Measurements from ENCODE around the gene NOL12. TPM values are rescaled to one million over a fixed set of nuclear protein-coding genes. Genes with fewer than 3 reads are reported as not detected.
"Not testable (repeated sequence)": the region's sequence is repeated elsewhere in the genome, so short reads cannot be mapped to it uniquely, and the experiment has no call there.

NOL12 gene
- total and polyA plus RNA-seq, 2 experiments from 2014 or later = 34.2 to 38.3 TPM

DNA sequence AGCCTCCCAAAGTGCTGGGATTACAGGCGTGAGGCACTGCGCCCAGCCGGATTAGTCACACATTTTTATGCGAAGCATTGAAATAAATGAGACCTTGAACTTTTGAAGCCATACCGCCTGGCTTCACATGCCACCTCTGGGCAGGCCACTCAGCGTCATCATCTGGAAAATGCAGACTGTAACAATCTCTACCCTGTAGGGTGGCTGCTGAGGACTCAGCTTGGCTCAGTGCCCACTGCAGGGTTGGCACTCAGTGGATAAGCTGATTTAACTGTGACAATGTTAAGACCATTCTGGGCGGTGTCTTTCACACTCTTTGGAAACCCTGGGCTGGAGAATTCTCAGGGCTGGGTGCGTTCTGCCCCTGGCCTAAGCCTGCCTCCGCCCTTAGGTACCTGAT lies 38.2 kb upstream of the NOL12 start:
- Histone ChIP-seq H3K9me3 (ENCODE audit: low read depth) (no peaks in the 10 kb centered on the region), H3K4me3 (no peak overlapping the region), H3K27ac (no peak overlapping the region), H3K4me1 (ENCODE audit: low read depth) (no peaks in the 10 kb centered on the region), H3K36me3 (peaks cover 8% of the 10 kb centered on the region), H3K27me3 (no peaks in the 10 kb centered on the region)
- TF ChIP-seq, protein P1, sequence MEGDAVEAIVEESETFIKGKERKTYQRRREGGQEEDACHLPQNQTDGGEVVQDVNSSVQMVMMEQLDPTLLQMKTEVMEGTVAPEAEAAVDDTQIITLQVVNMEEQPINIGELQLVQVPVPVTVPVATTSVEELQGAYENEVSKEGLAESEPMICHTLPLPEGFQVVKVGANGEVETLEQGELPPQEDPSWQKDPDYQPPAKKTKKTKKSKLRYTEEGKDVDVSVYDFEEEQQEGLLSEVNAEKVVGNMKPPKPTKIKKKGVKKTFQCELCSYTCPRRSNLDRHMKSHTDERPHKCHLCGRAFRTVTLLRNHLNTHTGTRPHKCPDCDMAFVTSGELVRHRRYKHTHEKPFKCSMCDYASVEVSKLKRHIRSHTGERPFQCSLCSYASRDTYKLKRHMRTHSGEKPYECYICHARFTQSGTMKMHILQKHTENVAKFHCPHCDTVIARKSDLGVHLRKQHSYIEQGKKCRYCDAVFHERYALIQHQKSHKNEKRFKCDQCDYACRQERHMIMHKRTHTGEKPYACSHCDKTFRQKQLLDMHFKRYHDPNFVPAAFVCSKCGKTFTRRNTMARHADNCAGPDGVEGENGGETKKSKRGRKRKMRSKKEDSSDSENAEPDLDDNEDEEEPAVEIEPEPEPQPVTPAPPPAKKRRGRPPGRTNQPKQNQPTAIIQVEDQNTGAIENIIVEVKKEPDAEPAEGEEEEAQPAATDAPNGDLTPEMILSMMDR (IDR thresholded peaks at IDR 0.05; ENCODE audit: low read depth, low read length) = no peak
- no peak for DNase-seq (ENCODE audit: low read depth in 1 of 2, low spot score in 1 of 2)

DNA sequence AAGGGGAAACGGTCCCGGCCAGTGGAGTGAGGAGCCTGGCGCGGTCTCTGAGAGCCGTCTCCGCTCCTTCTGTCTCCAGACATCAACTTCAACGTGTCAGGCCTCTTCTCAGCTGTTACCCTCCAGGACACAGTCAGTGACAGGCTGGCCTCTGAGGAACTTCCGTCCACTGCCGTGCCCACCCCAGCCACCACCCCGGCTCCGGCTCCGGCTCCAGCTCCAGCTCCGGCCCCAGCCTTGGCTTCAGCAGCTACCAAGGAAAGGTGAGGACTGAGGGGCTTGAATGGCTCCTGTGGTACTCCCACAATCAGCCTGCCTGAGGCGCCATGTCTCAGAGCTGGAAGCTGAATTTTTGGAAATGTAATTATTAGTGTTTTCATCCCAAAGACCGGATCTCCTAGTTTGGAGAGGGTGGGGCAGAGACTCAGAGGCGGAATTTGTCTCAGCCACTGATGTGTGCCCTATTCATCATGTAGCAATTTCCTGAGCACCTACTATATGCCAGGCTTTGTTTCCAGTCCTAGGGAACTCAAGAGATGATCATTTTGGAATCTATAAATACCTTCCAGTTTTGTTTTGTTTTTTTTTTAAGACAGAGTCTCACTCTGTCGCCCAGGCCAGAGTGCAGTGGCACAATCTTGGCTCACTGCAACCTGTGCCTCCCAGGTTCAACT lies 35.5 kb upstream of the NOL12 start:
- H3K4me1 ChIP-seq (ENCODE audit: low read depth) = no peaks in the 10 kb centered on the region
- TF ChIP-seq, protein P1 (IDR thresholded peaks at IDR 0.05; ENCODE audit: low read depth, low read length) = no peak
- no peak for DNase-seq (ENCODE audit: low read depth in 1 of 2, low spot score in 1 of 2)

DNA sequence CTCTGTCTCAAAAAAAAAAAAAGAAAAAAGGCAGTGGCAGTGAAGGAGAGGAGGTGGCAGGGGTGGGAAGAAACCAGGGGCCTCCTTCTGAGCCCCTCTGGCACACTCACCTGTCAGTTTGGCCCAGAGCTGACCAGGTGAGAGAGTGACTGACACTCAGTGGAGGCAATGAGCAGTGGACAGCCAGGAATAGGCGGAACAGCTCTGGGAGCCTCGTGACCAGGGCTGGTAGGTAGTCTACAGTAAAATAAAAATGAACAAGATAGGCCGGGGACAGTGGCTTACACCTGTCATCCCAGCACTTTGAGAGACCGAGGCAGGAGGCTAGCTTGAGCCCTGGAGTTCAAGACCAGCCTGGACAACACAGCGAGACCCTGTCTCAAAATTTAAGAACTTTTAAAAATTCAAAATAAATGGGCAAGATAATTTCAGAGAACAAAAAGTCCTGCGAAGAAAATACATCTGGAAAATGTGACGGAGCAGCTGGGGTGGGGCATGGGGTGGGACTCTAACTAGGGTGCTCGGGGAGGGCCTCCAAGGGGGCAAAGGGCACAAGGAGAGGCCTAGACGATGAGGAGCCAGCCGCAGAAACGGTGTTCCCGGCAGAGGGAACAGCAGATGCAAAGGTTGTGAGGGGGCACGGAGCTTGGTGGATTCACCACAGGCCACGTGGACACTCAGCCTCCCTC lies 31.4 kb upstream of the NOL12 start:
- no peak for DNase-seq (ENCODE audit: low read depth in 1 of 2, low spot score in 1 of 2)
- no peaks in the 10 kb centered on the region for H3K9me3 ChIP-seq (ENCODE audit: low read depth)
- H3K36me3 ChIP-seq = peaks cover 9% of the 10 kb centered on the region
- no peak overlapping the region for H3K27ac ChIP-seq
- H3K4me1 ChIP-seq (ENCODE audit: low read depth) = peaks cover 3% of the 10 kb centered on the region
- no peaks in the 10 kb centered on the region for H3K27me3 ChIP-seq
- TF ChIP-seq, protein P1 (IDR thresholded peaks at IDR 0.05; ENCODE audit: low read depth, low read length) = no peak
- H3K4me3 ChIP-seq = no peak overlapping the region

More for the DNA sequence above, 35.5 kb upstream of the NOL12 start:
- H3K36me3 ChIP-seq = peaks cover 12% of the 10 kb centered on the region
- no peak overlapping the region for H3K27ac ChIP-seq
- no peaks in the 10 kb centered on the region for H3K9me3 ChIP-seq (ENCODE audit: low read depth)
- no peak overlapping the region for H3K4me3 ChIP-seq
- no peaks in the 10 kb centered on the region for H3K27me3 ChIP-seq

DNA sequence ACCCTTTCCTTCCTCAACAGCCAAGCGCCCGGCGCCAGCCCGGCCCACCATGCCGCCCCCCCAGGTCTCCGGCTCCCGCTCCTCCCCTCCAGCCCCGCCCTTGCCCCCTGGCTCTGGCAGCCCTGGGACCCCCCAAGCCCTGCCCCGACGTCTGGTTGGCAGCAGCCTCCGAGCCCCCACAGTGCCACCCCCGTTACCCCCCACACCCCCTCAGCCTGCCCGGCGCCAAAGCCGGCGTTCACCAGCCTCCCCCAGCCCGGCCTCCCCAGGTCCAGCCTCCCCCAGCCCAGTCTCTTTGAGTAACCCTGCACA lies 30.9 kb upstream of the NOL12 start:
- Histone ChIP-seq H3K9me3 (ENCODE audit: low read depth) (no peaks in the 10 kb centered on the region), H3K27ac (no peak overlapping the region), H3K4me3 (no peak overlapping the region), H3K27me3 (no peaks in the 10 kb centered on the region), H3K36me3 (peaks cover 9% of the 10 kb centered on the region), H3K4me1 (ENCODE audit: low read depth) (peaks cover 5% of the 10 kb centered on the region)
- DNase-seq (ENCODE audit: low read depth in 1 of 2, low spot score in 1 of 2) = no peak
- TF ChIP-seq, protein P1 (IDR thresholded peaks at IDR 0.05; ENCODE audit: low read depth, low read length) = no peak

DNA sequence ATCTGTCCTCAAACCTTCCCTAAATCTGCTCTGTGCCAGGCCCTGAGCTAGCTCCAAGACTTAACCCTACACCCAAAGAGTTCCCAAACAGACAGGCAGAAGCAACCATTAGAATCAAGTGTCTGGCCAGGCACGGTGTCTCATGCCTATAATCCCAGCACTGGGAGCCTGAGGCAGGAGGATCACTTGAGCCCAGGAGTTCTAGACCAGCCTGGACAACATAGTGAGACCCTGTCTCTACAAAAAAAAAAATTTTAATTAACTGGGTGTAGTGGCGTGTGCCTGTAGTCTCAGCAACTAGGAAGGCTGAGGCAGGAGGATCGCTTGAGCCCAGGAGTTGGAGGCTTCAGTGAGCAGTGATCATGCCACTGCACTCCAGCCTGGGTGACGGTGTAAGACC lies 29.6 kb upstream of the NOL12 start:
- not testable (repeated sequence) for H3K36me3 ChIP-seq; H3K27ac ChIP-seq; DNase-seq (ENCODE audit: low read depth in 1 of 2, low spot score in 1 of 2); H3K9me3 ChIP-seq (ENCODE audit: low read depth); H3K27me3 ChIP-seq; H3K4me3 ChIP-seq
- H3K4me1 ChIP-seq (ENCODE audit: low read depth) = peaks cover 13% of the 10 kb centered on the region

DNA sequence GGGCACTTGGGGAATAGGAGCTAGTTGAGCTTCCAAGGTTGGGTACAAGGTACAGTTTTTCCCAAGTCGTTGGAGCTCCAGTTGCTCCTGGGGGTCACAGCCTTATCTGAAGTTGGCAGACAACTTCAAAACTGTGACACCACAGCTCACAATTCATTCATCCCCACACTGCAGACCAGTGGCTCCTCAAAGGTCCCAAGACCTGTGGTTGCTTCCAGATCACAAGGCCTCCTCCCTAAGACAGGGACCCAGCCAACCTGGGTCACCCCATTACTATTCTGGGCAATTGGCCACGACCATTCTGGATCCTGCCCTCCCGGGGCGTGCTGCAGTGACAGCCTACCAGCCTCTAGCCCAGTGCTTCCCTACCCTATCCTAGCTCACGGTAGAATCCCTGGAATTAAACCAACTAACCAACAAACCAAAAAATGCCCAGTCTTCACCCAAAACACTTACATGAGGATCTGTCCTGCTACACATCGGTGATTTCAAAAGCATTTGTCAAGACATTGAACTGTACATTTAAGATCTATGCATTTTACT lies 28.5 kb upstream of the NOL12 start:
- Histone ChIP-seq H3K4me1 (ENCODE audit: low read depth) (peaks cover 14% of the 10 kb centered on the region), H3K36me3 (peaks cover 4% of the 10 kb centered on the region), H3K4me3 (peak overlapping the region; percentile 41), H3K27ac (peak overlapping the region; percentile 69), H3K9me3 (ENCODE audit: low read depth) (no peaks in the 10 kb centered on the region), H3K27me3 (no peaks in the 10 kb centered on the region)
- TF ChIP-seq, protein P1 (IDR thresholded peaks at IDR 0.05; ENCODE audit: low read depth, low read length) = no peak
- peak in 1 of 2 donors; percentile 23 for DNase-seq (ENCODE audit: low read depth in 1 of 2, low spot score in 1 of 2)
